ENCODE data around the gene MAPK12. TPM values are rescaled to one million over a fixed set of nuclear protein-coding genes. Genes with fewer than 3 reads are reported as not detected.

MAPK12 gene
- total RNA-seq, result 11.4 TPM

GRCh38 chr22:50261615-50262459, at the start of gene MAPK12:
Gene MAPK12, minus strand, starts transcription at chr22:50261683. Its CDS starts 174 bp downstream, at chr22:50261509.
- no peak for DNase-seq

- DNase-seq, result no peak
These were observed 49.5 kb upstream of the MAPK12 start for GRCh38 chr22:50310949-50311444.

GRCh38 chr22:50310031-50310722, 48.7 kb upstream of the MAPK12 start:
- no peak for DNase-seq

- DNase-seq, result no peak
These were observed 48.1 kb upstream of the MAPK12 start for GRCh38 chr22:50309601-50309991.

GRCh38 chr22:50308986-50309600, 47.6 kb upstream of the MAPK12 start:
- no peak for DNase-seq

- DNase-seq, result no peak
These were observed 47.1 kb upstream of the MAPK12 start for GRCh38 chr22:50308597-50308935.

- DNase-seq, result no peak
These were observed 46.6 kb upstream of the MAPK12 start for GRCh38 chr22:50307890-50308596.

GRCh38 chr22:50306753-50307749, 45.6 kb upstream of the MAPK12 start, which contains the start of gene PLXNB2:
Gene PLXNB2, minus strand, starts transcription at chr22:50307646. Its CDS starts 17,062 bp downstream, at chr22:50290584.
- peak; percentile 81 for DNase-seq

- DNase-seq, result peak; percentile 62
These were observed 44.6 kb upstream of the MAPK12 start for GRCh38 chr22:50305923-50306566.

GRCh38 chr22:50305393-50305922, 44.0 kb upstream of the MAPK12 start:
- DNase-seq, result no peak

GRCh38 chr22:50304528-50305392, 43.3 kb upstream of the MAPK12 start:
- DNase-seq, result no peak

- no peak for DNase-seq
These were observed 42.5 kb upstream of the MAPK12 start for GRCh38 chr22:50303848-50304527.

GRCh38 chr22:50303515-50303847, 42.0 kb upstream of the MAPK12 start:
- no peak for DNase-seq

GRCh38 chr22:50302564-50302963, 41.1 kb upstream of the MAPK12 start:
- no peak for DNase-seq

GRCh38 chr22:50302041-50302541, 40.6 kb upstream of the MAPK12 start:
- no peak for DNase-seq

- DNase-seq, result peak; percentile 14
These were observed 40.1 kb upstream of the MAPK12 start for GRCh38 chr22:50301581-50301991.

GRCh38 chr22:50300620-50301257, 39.3 kb upstream of the MAPK12 start:
- no peak for DNase-seq

Measured in occipital lobe (tissue), 2 donors.